Tibial artery (tissue), 4 donors: ENCODE measurements around the gene CLPSL2.

Experiments used
- DNase-seq, 2 donors: peaks; one replicate each; pipeline ENCODE4 v3.0.0-alpha.2; 2019
- H3K27ac ChIP-seq, 2 donors: fragments of 200-600 bp; sonication (generic) in 1 of 2; 1 replicate in 1 of 2; 2 replicates in 1 of 2; pipeline ENCODE4 v1.5.1; 2018 to 2019; ENCODE audit warnings: mild to moderate bottlenecking in 1 of 2
- H3K27me3 ChIP-seq, 2 donors: fragments of 200-600 bp; sonication (generic) in 1 of 2; one replicate each; pipeline versions ENCODE4 v1.5.1 to v1.6.0; 2016 to 2019
- H3K36me3 ChIP-seq, 3 donors: fragments of 200-600 bp; sonication (generic) in 2 of 3; one replicate each; pipeline ENCODE4 v1.5.1; 2016 to 2019; ENCODE audit warnings: mild to moderate bottlenecking in 2 of 3
- H3K4me1 ChIP-seq, 4 donors: fragments of 200-600 bp; sonication (generic) in 2 of 4; 1 replicate in 3 of 4; 2 replicates in 1 of 4; pipeline ENCODE4 v1.5.1; 2016 to 2019
- H3K4me3 ChIP-seq, 2 donors: fragments of 200-600 bp; sonication (generic) in 1 of 2; 1 replicate in 1 of 2; 2 replicates in 1 of 2; pipeline ENCODE4 v1.5.1; 2018 to 2019; ENCODE audit warnings: mild to moderate bottlenecking in 2 of 2
- H3K9me3 ChIP-seq, 3 donors: fragments of 200-600 bp; sonication (generic) in 1 of 3; one replicate each; pipeline ENCODE4 v1.5.1; 2016 to 2019
- intact Hi-C: fragments of 100-400 bp; cut with DNase I; formaldehyde crosslinking; loops from one replicate; pipeline ENCODE4 v1.15.0; 2023; ENCODE audit warnings: low total_unique reads
- TF ChIP-seq, protein P1 (sequence below), 2 experiments: fragments of 200-600 bp in 1 of 2; fragments of 450-650 bp in 1 of 2; IDR thresholded peaks; one replicate each; pipeline ENCODE4 v1.5.1; 2017 to 2019; ENCODE audit warnings: antibody characterized with exemption in 2 of 2, mild to moderate bottlenecking in 1 of 2, moderate library complexity in 1 of 2

CLPSL2 gene, protein sequence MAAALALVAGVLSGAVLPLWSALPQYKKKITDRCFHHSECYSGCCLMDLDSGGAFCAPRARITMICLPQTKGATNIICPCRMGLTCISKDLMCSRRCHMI

DNA sequence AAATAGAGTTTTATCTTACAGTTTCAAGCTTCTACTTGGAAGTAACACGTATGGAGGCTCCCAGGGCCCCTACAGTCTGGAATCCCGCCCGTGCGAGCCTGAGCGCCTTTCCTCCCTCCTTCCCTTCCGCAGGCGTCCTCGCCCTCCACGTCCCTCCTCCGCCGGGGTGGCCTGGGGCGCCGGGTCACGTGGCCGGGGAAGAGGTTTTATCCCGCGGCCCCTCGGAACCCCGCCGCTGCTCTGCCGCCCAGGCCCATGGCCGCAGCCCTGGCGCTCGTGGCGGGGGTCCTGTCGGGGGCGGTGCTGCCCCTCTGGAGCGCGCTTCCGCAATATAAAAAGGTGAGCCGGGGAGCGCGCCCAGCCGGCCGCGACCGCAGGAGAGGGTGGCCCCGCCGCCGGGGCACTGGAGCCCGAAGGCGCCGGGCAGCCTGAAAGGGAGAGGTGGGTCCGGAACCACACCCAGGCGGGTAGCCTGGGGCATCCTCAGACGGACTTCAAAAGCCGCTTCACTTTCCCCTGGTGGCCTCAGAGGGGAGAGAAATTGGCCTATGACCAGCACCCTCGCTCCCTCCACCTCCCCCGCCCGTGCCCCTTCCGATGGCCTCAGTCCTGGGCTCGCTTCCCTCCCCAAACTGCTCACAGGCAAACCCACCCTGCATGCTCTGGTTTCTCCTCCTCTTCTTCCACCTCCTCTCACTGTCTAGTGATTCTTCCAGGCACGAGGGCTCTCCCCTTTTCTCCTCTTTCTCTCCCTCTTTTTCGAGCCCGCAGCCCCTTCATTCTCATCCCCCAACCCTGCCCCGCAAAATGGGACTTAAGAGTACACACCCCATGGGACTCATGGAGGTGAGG, at the start of gene CLPSL2:
CLPSL2 (plus strand) TSS at position 235 of the 852 bp plus-strand sequence; CDS start at position 256, 21 bp downstream.
- TF ChIP-seq, protein P1, sequence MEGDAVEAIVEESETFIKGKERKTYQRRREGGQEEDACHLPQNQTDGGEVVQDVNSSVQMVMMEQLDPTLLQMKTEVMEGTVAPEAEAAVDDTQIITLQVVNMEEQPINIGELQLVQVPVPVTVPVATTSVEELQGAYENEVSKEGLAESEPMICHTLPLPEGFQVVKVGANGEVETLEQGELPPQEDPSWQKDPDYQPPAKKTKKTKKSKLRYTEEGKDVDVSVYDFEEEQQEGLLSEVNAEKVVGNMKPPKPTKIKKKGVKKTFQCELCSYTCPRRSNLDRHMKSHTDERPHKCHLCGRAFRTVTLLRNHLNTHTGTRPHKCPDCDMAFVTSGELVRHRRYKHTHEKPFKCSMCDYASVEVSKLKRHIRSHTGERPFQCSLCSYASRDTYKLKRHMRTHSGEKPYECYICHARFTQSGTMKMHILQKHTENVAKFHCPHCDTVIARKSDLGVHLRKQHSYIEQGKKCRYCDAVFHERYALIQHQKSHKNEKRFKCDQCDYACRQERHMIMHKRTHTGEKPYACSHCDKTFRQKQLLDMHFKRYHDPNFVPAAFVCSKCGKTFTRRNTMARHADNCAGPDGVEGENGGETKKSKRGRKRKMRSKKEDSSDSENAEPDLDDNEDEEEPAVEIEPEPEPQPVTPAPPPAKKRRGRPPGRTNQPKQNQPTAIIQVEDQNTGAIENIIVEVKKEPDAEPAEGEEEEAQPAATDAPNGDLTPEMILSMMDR (IDR thresholded peaks at IDR 0.05): no peak
- Histone ChIP-seq H3K9me3 (no peaks in the 10 kb centered on the region), H3K4me1 (peaks cover 0 to 10% (median 7%) of the 10 kb centered on the region in 4 donors), H3K27ac (no peak within 1 kb of the TSS), H3K27me3 (peaks cover 0 to 51% of the 10 kb centered on the region in 2 donors), H3K4me3 (peak within 1 kb of the TSS; percentile 13 to 33), H3K36me3 (no peaks in the 10 kb centered on the region)
- intact Hi-C loops: no loop called here
- DNase-seq: no peak

DNA sequence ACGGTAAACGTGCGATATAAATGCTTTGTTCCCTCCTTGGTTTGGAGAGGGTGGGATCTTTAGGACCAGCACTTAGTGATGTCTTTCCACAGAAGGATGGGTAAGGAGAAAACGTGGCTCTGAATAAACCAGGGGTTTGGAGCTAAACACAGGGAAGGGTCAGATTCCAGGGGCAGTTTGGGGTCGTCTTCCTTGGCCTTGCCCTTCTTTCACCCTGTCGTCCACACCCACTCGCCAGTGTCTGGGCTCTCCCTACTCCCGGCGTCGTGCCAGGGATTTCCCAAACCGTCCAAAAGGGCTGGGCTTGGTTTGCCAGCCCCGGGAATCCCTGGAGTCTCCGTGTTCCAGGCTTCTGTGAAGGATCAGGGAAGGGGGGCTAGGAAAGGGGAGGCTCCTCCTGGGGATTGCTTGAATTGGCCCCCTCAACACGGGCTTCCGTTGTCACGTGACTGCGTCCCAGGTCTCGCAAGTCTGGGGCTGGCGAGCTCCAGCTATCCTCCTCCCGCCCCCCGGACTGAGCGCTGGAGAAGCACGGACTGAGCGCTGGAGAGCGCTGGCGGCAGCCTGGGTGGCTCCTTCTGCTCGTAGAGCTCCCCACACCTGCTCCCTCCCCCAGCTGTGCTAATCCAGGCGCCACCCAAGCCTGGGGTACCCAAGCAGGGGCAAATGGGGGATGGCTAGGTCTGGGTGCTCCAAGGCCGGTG, 49.0 kb upstream of the CLPSL2 start:
- H3K4me1 ChIP-seq: peaks cover 6 to 94% (median 88%) of the 10 kb centered on the region in 4 donors
- no peaks in the 10 kb centered on the region for H3K9me3 ChIP-seq
- peak overlapping the region; percentile 53 to 64 for H3K4me3 ChIP-seq
- peak overlapping the region; percentile 97 to 99 for H3K27ac ChIP-seq
- no peaks in the 10 kb centered on the region for H3K27me3 ChIP-seq
- peak; percentile 95 to 98 for DNase-seq
- TF ChIP-seq, protein P1 (IDR thresholded peaks at IDR 0.05): peak in 1 of 2 experiments; percentile 25
- intact Hi-C loops: loop anchor here (2.0 to 5.0 kb wide), 2 partner anchors 39 to 125 kb away; partner anchors contain the start of gene FKBP5
- no peaks in the 10 kb centered on the region for H3K36me3 ChIP-seq

DNA sequence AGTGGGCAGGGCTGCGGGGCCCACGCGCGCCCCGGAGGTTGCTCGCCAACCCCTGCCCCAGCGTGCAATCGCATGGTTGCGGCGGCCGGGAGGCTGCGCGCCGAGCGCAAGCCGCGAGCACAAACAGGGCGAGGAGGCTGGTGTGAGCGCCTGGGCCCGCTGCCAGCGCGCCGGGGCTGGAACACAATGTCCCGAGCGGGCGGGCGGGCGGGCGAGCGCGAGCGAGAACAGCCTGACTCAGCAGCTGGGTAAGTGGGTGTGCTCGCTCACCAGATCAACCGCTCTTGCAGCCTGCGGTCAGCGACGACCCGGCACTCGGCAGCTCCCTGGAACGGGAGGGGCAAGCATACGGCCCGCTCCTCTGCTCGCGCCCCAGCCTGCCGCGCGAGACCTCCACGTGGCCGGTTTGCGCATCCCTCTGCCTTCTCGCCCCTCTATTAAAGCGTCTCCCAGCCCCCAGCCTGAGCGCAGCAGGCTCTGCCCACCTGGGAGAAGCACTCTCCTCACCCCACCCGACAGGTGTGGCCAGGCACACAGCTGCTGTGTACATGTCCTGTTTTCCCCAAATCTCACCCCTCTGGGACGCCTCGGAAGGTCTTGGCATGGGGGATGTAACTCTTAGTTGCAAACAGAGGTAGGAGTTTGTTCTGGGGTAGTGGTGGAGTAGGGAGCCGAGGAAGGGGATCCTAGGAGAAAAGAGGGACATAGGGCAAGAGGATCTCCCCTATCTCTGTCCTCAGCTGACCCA, 48.3 kb upstream of the CLPSL2 start:
- TF ChIP-seq, protein P1 (IDR thresholded peaks at IDR 0.05): peak; percentile 13 to 21
- peak; percentile 93 to 98 for DNase-seq
- Histone ChIP-seq H3K36me3 (no peaks in the 10 kb centered on the region), H3K27me3 (no peaks in the 10 kb centered on the region), H3K4me3 (peak overlapping the region; percentile 53 to 64), H3K27ac (peak overlapping the region; percentile 97 to 99), H3K4me1 (peaks cover 12 to 94% (median 88%) of the 10 kb centered on the region in 4 donors), H3K9me3 (no peaks in the 10 kb centered on the region)
- intact Hi-C loops: loop anchor here (2.0 to 5.0 kb wide), 2 partner anchors 39 to 126 kb away; partner anchors contain the start of gene FKBP5

DNA sequence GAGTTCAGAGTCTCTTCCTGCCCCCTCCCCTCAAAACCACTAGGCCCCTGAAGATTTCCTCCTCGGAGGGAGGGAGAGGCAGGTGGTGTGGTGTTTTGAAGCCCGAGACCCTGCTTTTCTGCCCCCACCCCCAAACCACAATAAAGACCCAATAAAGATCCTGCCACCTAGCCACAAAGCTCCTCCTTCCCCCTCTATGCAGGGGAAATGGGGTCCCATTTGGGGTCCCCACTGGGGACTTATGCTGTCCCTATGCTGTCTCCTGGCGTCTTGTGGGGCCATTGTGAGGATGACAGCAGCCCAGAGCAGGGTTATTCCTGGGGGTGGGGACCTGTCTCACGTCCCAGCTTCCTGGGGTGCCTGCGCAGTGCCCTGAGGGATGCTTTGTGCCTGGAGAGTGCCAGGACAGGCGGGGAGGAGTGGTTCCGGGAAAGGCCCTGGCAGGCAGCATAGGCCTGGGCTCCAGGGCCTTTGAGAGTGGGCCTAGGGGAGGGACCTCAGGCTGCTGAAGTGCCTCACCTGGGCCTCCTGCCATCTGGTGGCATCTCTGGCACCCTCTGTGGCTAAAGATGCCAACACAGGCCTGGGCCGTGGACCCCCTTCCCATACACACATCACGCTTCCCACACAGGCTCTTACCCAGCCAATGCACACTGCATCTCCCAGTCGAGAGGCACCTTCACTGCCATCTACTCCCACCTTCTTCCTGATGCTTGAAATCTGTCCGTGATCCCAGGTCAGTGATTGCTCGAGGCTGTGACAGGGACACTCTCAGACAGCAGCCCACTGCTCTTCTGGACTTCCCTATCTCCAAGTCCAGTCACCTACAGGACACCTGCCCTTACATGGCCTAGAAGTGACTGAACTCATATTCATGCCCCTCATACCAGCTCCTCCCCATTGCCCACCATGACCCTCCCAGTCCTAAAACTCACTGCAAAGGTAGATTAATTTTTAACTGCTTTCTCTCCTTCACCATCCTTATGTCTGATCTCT, 47.4 kb upstream of the CLPSL2 start:
- Histone ChIP-seq H3K27ac (peak overlapping the region; percentile 97 to 99), H3K27me3 (no peaks in the 10 kb centered on the region), H3K4me3 (peak overlapping the region; percentile 53 to 64), H3K4me1 (peaks cover 12 to 94% (median 84%) of the 10 kb centered on the region in 4 donors), H3K9me3 (no peaks in the 10 kb centered on the region), H3K36me3 (no peaks in the 10 kb centered on the region)
- intact Hi-C loops: loop anchor here (5.0 kb wide), 1 partner anchor 127 kb away; no protein-coding TSS in a partner anchor
- TF ChIP-seq, protein P1 (IDR thresholded peaks at IDR 0.05): no peak
- peak; percentile 54 to 85 for DNase-seq
